ENCODE data around the gene ZMAT5. TPM values are rescaled to one million over a fixed set of nuclear protein-coding genes. Genes with fewer than 3 reads are reported as not detected.

The ZMAT5 gene
- total and polyA plus RNA-seq, 9 of the 15 experiments (the other 6 are each of a cell fraction or from before 2014, with no cell fraction given): 2.0 to 25.2 (median 11.9) TPM

DNA sequence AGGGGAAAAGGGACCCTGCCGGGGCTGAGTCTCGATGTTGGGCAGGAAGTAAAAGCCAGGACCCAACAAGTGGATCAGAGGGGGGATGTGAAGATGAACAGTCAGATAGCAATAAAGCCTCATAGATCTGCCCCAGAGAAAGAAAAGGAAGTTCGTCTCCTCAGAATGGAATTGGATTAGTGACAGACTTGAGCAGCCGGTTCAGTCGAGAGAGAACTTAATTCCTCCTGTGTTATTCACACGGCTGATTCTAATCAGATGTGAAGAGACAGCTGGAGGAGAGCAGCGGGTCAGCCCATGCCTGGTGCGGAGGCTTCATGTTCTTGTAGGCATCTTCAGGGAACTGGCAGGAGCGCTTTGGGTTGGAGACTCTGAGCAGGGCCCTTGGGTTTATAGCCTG lies 76.3 kb downstream of the ZMAT5 start (continued):
- TF ChIP-seq, protein P1, sequence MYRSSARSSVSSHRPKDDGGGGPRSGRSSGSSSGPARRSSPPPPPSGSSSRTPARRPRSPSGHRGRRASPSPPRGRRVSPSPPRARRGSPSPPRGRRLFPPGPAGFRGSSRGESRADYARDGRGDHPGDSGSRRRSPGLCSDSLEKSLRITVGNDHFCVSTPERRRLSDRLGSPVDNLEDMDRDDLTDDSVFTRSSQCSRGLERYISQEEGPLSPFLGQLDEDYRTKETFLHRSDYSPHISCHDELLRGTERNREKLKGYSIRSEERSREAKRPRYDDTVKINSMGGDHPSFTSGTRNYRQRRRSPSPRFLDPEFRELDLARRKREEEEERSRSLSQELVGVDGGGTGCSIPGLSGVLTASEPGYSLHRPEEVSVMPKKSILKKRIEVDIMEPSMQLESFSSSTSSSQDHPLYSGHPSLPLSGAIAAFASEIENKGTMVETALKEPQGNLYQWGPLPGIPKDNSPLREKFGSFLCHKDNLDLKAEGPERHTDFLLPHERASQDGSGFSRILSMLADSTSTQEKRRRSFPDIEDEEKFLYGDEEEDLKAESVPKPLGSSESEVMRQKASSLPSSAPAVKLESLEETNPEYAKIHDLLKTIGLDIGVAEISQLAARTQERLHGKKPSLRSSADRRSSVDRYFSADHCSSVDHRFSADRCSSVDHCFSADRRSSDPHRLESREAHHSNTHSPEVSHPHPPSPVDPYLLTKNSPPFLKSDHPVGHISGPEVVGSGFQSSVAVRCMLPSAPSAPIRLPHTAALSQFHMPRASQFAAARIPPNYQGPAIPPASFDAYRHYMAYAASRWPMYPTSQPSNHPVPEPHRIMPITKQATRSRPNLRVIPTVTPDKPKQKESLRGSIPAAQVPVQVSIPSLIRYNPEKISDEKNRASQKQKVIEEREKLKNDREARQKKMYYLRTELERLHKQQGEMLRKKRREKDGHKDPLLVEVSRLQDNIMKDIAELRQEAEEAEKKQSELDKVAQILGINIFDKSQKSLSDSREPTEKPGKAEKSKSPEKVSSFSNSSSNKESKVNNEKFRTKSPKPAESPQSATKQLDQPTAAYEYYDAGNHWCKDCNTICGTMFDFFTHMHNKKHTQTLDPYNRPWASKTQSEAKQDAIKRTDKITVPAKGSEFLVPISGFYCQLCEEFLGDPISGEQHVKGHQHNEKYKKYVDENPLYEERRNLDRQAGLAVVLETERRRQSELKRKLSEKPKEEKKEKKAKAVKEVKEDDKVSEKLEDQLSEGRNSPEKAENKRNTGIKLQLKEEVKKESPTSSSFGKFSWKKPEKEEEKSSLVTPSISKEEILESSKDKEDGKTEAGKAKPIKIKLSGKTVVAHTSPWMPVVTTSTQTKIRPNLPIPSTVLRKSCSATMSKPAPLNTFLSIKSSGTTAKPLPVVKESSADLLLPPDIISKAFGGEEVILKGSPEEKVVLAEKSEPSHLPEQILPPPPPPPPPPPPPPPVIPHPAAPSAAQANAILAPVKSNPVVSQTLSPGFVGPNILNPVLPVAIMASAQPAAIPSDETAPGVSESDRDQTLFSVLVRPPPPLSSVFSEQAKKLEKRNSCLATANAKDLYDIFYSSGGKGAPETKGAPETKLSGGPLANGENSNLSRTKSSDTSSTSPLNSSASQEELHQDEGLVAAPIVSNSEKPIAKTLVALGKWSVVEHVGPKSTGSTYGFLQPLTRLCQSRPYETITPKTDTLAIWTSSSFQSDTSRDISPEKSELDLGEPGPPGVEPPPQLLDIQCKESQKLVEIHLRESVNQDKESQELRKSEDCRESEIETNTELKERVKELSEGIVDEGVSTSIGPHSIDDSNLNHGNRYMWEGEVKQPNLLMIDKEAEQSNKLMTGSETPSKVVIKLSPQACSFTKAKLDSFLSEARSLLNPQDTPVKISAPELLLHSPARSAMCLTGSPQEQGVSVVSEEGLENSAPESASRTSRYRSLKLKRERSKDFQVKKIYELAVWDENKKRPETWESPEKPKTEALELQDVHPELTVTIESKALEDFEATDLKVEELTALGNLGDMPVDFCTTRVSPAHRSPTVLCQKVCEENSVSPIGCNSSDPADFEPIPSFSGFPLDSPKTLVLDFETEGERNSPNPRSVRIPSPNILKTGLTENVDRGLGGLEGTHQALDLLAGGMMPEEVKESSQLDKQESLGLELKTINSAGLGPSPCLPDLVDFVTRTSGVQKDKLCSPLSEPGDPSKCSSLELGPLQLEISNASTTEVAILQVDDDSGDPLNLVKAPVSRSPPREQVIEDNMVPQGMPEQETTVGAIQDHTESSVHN (IDR thresholded peaks at IDR 0.05; ENCODE audit: borderline replicate concordance in 1 of 2, low read depth in 1 of 2): no peak
- TF ChIP-seq CBFA2T2 (conservative IDR thresholded peaks at IDR 0.05) (no peak), HNRNPH1 (optimal IDR thresholded peaks at IDR 0.05; ENCODE audit: low read depth, low read length) (no peak), EP300 (IDR thresholded peaks at IDR 0.05; ENCODE audit: low read length) (no peak), ZC3H4 (CRISPR knock-in tag; IDR thresholded peaks at IDR 0.05; ENCODE audit: borderline replicate concordance) (no peak), CXXC5 (CRISPR knock-in tag; IDR thresholded peaks at IDR 0.05) (no peak), MEIS2 (IDR thresholded peaks at IDR 0.05; ENCODE audit: partially characterized antibody) (no peak)
- TF ChIP-seq, protein P2, sequence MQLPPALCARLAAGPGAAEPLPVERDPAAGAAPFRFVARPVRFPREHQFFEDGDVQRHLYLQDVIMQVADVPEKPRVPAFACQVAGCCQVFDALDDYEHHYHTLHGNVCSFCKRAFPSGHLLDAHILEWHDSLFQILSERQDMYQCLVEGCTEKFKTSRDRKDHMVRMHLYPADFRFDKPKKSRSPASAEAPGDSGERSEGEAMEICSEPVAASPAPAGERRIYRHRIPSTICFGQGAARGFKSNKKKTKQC (CRISPR knock-in tag; IDR thresholded peaks at IDR 0.05): no peak
- TF ChIP-seq, protein P3, sequence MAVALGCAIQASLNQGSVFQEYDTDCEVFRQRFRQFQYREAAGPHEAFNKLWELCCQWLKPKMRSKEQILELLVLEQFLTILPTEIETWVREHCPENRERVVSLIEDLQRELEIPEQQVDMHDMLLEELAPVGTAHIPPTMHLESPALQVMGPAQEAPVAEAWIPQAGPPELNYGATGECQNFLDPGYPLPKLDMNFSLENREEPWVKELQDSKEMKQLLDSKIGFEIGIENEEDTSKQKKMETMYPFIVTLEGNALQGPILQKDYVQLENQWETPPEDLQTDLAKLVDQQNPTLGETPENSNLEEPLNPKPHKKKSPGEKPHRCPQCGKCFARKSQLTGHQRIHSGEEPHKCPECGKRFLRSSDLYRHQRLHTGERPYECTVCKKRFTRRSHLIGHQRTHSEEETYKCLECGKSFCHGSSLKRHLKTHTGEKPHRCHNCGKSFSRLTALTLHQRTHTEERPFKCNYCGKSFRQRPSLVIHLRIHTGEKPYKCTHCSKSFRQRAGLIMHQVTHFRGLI (CRISPR knock-in tag; IDR thresholded peaks at IDR 0.05): no peak
